GM18870 (cell line): ENCODE measurements around the gene FARS2.

Experiments
- ATAC-seq: cut with Tn5 transposase; IDR thresholded peaks from one replicate; pipeline ENCODE4 v1.9.1; 2021; ENCODE audit warnings: moderate library complexity; ENCODE audit not compliant: unreplicated experiment

Gene FARS2

GRCh38 chr6:5248302-5249098, 12.8 kb upstream of the FARS2 start:
- ATAC-seq = no peak

DNA sequence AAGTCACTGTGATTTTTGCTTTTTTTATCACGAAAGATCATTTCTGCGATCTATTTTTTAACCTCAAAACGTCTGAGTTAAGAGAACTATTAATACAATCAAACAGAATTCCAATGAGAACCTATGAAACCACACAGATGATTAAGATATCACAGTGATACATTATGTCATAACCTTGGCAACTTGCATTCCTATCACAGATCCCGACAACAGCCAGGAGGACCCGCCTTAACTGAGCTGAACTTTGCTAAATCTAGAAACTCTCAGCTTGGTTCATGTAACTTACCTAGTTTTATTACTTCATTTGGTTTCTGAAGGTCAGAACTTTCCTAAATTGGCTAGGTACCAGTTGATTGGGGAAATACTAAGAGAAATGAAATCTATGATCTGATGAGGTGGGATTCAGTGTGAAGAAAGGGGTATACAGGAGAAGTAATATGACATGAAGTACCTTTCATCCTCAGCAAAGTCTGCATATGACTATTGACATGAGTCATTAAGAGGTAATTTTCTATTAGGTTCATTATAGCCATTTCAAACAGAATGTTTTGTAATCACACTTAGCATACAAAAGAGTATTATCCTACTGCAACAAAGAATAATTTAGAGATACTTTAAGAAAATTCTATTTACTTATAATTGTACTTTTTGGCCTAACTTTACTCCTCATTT, 11.7 kb upstream of the FARS2 start:
- ATAC-seq = no peak

- ATAC-seq = no peak
Observed at GRCh38 chr6:5250451-5250850, 10.9 kb upstream of the FARS2 start.

DNA sequence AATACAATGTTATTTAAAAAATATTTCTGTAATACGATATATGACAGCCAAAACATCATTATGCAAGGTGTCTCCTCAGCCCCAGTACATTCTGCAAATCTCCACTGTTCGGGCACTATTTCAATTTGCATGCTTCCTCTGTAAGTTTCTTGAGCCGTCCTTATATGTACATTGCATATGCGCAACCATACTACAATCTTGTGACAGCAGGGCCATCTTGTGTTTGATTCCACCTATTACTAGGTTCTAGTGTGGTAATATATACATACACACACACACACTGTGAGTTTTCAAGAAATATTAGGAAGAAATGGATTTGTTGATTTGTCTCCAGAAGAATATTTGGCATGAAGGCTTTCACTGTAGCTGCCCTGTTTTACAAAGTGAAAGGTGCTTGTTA, 10.4 kb upstream of the FARS2 start:
- no peak for ATAC-seq

DNA sequence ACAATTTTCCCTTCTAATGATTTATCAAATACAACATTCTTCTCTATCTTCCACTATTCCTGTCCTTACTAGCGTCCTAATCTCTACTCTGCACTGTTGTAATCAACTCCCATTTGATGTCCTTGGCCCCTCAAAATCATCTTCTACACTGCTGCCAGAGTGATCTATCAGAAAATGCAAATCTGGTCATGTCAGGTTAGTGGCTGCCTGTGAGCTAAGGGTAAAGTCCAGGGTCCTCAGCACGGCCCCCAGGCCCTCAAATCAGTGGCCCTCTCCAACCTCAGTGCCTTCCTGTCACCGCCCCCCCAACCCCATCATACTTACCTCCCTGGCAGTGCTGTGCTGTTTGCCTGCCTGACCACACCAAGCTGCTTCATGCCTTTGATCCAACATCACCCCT, 4.4 kb upstream of the FARS2 start:
- no peak for ATAC-seq

DNA sequence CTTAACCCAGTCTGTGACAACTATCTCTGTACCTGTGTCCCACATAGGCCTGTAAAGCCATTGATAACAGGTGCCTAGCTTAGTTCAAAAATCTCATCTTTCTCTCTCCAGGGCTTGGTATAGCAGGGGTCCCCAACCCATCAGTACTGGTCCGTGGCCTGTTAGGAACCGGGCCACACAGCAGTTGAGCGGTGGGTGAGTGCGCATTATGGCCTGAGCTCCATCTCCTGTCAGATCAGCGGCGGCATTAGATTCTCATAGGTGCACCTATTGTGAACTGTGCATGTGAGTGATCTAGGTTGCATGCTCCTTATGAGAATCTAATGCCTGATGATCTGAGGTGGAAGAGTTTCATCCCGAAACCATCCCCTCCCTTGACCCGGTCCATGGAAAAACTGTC, 3.9 kb upstream of the FARS2 start:
- ATAC-seq = no peak

DNA sequence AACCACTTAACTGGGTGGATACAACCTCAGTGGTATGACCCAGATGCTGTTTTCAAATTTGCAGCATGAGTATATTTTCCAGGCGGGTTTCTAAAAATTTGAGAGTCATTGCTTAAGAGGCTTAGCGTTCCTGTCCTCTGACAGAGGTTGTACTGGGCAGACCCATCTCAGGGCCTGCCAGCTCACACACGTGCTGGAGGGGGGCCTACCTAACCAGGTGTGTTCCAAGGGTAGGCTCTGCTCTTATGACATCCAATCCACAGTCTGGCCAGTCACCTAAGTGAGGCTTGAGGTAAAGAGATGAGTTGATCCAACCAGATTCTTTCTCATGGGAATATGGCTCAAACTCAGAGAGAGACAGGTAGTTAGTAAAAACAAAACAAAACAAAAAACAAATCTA, 1.9 kb upstream of the FARS2 start:
- no peak for ATAC-seq

DNA sequence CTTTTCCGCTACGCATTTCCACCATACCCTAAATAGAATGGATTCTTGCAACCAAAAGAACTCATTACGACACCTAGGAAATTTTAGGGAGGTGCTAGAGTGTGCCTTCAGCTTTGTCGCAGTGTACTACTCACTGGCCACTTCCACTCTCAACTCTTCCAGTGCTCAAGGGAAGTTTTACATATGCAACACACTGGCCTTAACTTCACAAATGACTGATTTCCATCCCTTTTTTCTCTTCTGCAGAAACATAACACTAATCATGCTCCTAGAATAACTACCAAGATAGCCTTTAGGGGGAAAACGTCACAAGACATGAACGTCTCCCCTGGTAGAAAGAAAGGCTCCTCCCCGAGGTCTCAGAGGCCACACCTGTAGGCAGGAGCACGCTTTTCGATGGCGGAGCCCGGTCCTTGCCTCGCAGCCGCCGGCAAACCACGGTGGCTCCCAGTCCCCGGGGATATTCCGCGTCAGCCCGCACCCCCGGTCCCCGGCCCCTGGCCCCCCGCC, 1.1 kb upstream of the FARS2 start:
- ATAC-seq = peak; percentile 64

DNA sequence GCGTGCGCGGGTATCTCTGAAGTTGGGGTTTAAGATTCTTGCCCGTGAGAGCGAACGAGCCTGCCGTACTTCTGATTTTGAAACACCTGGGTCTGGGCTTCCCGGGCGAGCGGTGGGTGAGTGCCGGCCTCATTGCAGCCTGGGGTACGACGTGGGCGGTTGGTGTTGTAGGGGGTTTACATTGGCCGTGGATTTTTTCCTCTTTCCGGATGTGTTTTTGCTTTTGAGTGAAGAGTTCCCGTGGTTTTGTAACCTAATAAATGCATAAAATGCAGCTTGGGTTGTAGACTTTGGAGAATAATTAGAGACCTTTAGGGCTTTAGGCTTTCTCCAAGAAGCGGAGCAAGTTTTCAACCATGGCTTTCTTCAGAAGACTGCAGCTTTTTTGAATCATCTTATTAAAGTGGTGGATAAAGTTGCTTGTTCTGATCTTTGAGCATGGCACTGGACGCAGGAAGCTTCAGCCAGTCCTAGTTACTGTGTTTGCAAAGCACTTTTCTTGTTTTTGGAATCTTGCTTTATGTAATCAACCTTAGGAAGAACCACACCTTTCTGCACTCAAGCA, 314 bp downstream of the FARS2 start:
- ATAC-seq = no peak

DNA sequence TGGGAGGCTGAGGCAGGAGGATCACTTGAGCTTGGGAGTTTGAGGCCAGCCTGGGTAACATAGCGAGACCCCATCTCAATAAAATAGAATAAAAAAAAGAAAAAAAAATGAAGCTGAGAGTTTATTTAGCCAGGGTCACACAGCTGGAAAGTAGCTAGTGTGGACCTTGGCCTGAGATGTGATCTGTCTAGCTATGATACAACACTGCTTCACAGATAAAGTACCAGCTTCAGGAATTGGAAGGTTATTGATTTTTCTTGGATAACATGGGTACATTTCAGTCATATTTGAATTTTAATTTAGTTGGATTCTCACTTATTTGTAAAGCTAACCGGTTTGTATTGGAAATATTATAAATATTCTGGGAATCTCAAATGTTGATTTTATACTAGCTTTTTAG, 5.1 kb downstream of the FARS2 start:
- no peak for ATAC-seq

DNA sequence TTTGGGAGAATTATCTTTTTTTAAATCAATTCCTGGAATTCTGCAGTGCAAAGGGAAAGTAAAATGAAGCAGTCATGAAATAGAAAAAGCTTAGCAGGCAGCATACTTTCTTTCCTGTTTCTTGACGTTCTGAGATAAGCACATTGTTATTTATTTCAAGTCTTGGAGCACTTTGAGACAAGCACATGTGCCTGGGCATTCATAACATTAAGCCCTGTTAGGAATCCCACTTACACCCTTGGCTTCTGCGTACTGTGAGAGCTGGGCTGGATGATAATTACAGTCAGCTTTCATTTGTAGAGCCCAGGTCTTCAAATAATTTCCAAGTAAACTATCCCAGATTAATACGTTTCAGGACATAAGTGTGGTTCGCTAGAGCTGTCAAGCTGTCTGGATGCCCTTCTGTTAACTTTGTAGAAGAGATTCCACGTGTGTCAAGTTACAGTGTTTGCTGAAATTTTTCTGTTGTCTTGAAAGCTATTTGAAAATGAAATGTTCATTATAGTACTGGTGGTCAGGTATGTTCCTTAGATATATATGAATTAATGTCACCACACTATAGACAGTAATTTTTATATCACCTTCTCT, 8.9 kb downstream of the FARS2 start:
- ATAC-seq = no peak

DNA sequence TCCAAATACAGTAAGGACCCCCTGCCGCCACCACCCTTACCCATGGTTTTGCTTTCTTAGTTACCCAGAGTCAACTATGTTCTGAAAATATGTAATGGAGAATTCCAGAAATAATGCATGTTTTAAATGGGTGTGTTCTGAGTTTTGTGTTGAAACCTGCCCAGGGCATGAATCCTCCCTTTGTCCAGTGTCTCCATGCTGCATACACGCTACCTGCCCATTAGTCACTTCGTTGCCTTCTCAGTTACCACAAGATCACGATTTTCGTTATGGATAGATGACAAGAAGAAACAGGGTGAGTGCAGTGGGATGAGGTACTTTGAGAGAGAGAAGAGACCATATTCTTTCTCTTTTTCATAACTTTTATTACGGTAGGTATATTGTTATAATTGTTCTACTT, 10.6 kb downstream of the FARS2 start:
- no peak for ATAC-seq

DNA sequence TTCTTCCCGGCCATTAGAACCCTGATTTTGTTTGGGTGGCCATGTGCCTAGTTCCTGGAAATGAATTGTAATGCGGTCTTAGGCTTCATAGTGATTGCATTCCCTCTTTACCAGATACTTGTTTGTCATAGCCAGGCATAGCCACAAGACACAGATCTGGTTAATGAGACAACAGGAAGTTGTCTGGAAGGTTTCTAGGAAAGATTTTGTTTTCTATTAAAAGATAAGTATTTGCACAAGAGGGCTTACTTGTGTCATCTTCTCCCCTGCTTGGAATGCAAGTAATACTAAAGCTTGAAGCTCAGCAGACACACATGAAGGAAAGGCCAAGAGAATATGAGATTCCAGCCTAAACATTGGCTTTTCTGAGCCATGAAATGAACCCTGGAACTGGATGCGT, 12.9 kb downstream of the FARS2 start:
- no peak for ATAC-seq

GRCh38 chr6:5275497-5275896, 14.2 kb downstream of the FARS2 start:
- no peak for ATAC-seq

DNA sequence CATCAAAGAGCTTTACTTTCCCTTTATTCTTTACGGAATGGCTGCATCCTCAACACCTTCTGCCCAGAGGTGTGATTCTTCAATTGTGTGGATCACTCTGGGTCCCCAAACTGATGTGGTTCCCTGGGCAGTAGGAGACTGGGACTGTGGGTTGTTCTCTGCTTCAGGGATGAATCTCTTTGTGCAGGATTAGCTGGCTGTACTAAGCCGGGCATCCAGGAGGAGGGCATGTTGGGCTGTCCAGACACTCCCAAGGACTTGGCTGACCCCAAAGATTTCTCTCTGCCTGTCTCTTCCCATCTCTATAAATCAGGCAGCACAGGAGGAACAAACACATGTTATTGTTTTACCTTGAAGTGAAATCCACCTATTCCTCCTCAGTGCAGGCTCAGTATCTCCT, 15.3 kb downstream of the FARS2 start:
- no peak for ATAC-seq

GRCh38 chr6:5277589-5277988, 16.3 kb downstream of the FARS2 start:
- no peak for ATAC-seq

GRCh38 chr6:5278047-5278446, 16.7 kb downstream of the FARS2 start:
- ATAC-seq = no peak

GRCh38 chr6:5278565-5279120, 17.3 kb downstream of the FARS2 start:
- no peak for ATAC-seq

GRCh38 chr6:5279891-5280338, 18.6 kb downstream of the FARS2 start:
- no peak for ATAC-seq

DNA sequence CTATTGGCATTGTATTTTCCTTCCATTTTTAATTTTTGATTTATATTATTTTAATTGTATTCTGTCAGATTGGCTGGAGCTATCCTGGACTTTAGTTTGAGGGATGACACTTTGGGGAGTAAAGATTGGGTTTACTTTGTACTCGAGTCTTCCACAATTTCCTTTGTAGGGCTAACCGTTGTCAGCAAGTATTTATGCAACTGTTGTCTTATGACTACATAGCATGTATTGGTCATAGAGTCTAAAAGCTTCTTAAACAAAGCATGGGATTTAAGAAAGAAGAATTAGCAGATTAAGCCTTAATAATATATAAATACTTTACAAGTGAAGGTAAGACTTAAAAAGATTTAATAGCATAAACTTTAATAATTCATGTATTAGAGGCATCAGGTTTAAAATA, 19.6 kb downstream of the FARS2 start:
- no peak for ATAC-seq

GRCh38 chr6:5282191-5282623, 20.9 kb downstream of the FARS2 start:
- ATAC-seq = no peak
